KMS-11 (cell line): ENCODE results near the gene CTIF.

ENCODE experiments used
- H2AFZ ChIP-seq: fragments of 200-600 bp; sonication (generic); 2 replicates; pipeline ENCODE4 v1.6.1; 2016; ENCODE audit warnings: antibody characterized with exemption, mixed run types, low read depth
- H3K27ac ChIP-seq: fragments of 200-600 bp; sonication (generic); 2 replicates; pipeline ENCODE4 v1.6.1; 2016; ENCODE audit warnings: mild to moderate bottlenecking, mixed run types
- H3K27me3 ChIP-seq: fragments of 200-600 bp; sonication (generic); 2 replicates; pipeline ENCODE4 v1.6.1; 2017; ENCODE audit warnings: mild to moderate bottlenecking, low read depth, mixed run types, moderate library complexity; ENCODE audit not compliant: insufficient read depth
- H3K36me3 ChIP-seq: fragments of 200-600 bp; sonication (generic); 2 replicates; pipeline ENCODE4 v1.6.1; 2017; ENCODE audit warnings: mild to moderate bottlenecking, mixed run types; ENCODE audit not compliant: insufficient read depth
- H3K4me1 ChIP-seq: fragments of 200-600 bp; sonication (generic); 2 replicates; pipeline ENCODE4 v1.6.1; 2016; ENCODE audit warnings: mild to moderate bottlenecking, low read depth, mixed run types; ENCODE audit not compliant: poor library complexity, severe bottlenecking
- H3K4me2 ChIP-seq: fragments of 200-600 bp; sonication (generic); 2 replicates; pipeline ENCODE4 v1.7.0; 2016; ENCODE audit warnings: mild to moderate bottlenecking, mixed run types
- H3K4me3 ChIP-seq: fragments of 200-600 bp; sonication (generic); IDR thresholded peaks from 2 replicates; pipeline ENCODE4 v1.6.1; 2017; ENCODE audit warnings: low read depth, low read length, mixed read lengths; ENCODE audit not compliant: insufficient read depth
- H3K79me2 ChIP-seq: fragments of 200-600 bp; sonication (generic); 2 replicates; pipeline ENCODE4 v1.6.1; 2016; ENCODE audit warnings: low read depth, mixed run types; ENCODE audit not compliant: insufficient read depth
- H3K9ac ChIP-seq: fragments of 200-600 bp; sonication (generic); 2 replicates; pipeline ENCODE4 v1.6.1; 2016; ENCODE audit warnings: mild to moderate bottlenecking, mixed run types
- H4K20me1 ChIP-seq: fragments of 200-600 bp; sonication (generic); 2 replicates; pipeline ENCODE4 v1.6.1; 2016; ENCODE audit warnings: mild to moderate bottlenecking, mixed run types; ENCODE audit not compliant: insufficient read depth
- CTCF ChIP-seq: fragments of 200-600 bp; sonication (generic); conservative IDR thresholded peaks from 2 replicates; pipeline ENCODE4 v1.6.1; 2017; ENCODE audit warnings: low read depth, mild to moderate bottlenecking, antibody characterized with exemption, low read length, moderate library complexity, mixed read lengths

The CTIF gene

GRCh38 chr18:48577478-48578190 is 38.8 kb downstream of the CTIF start:
- Histone ChIP-seq H3K27me3 (no peaks in the 10 kb centered on the region), H3K36me3 (no peaks in the 10 kb centered on the region), H3K9ac (no peak overlapping the region), H3K4me3 (no peak overlapping the region), H2AFZ (no peak overlapping the region), H3K27ac (no peak overlapping the region), H3K79me2 (peaks cover 10% of the 10 kb centered on the region; the same call in 1 of the 2 replicates), H3K4me2 (no peak overlapping the region), H4K20me1 (no peaks in the 10 kb centered on the region), H3K4me1 (no peaks in the 10 kb centered on the region)
- TF ChIP-seq CTCF: no peak

GRCh38 chr18:48578289-48578688 is 39.5 kb downstream of the CTIF start:
- Histone ChIP-seq H3K4me3 (no peak overlapping the region), H4K20me1 (0 out of 2 replicates have a peak, but pooled peaks cover 1% of the 10 kb centered on the region), H3K4me2 (no peak overlapping the region), H2AFZ (no peak overlapping the region), H3K27me3 (no peaks in the 10 kb centered on the region), H3K9ac (no peak overlapping the region), H3K79me2 (peaks cover 10% of the 10 kb centered on the region; the same call in 1 of the 2 replicates), H3K4me1 (no peaks in the 10 kb centered on the region), H3K36me3 (no peaks in the 10 kb centered on the region), H3K27ac (no peak overlapping the region)
- TF ChIP-seq CTCF: no peak

- no peaks in the 10 kb centered on the region for H3K27me3 ChIP-seq
- H3K4me3 ChIP-seq: no peak overlapping the region
- H3K27ac ChIP-seq: no peak overlapping the region
- H3K36me3 ChIP-seq: no peaks in the 10 kb centered on the region
- no peak overlapping the region for H3K4me2 ChIP-seq
- H4K20me1 ChIP-seq: 0 out of 2 replicates have a peak, but pooled peaks cover 5% of the 10 kb centered on the region
- TF ChIP-seq CTCF: no peak
- H2AFZ ChIP-seq: no peak overlapping the region
- H3K79me2 ChIP-seq: peaks cover 10% of the 10 kb centered on the region; the same call in 1 of the 2 replicates
- H3K4me1 ChIP-seq: no peaks in the 10 kb centered on the region
- no peak overlapping the region for H3K9ac ChIP-seq
Observed at GRCh38 chr18:48580066-48580465, 41.2 kb downstream of the CTIF start.

GRCh38 chr18:48580782-48581181 is 42.0 kb downstream of the CTIF start:
- H3K79me2 ChIP-seq: peaks cover 10% of the 10 kb centered on the region; the same call in 1 of the 2 replicates
- 0 out of 2 replicates have a peak, but pooled peaks cover 5% of the 10 kb centered on the region for H4K20me1 ChIP-seq
- no peak overlapping the region for H2AFZ ChIP-seq
- H3K36me3 ChIP-seq: no peaks in the 10 kb centered on the region
- no peaks in the 10 kb centered on the region for H3K4me1 ChIP-seq
- H3K4me2 ChIP-seq: no peak overlapping the region
- no peak for TF ChIP-seq CTCF
- H3K27me3 ChIP-seq: no peaks in the 10 kb centered on the region
- H3K4me3 ChIP-seq: no peak overlapping the region
- no peak overlapping the region for H3K9ac ChIP-seq
- no peak overlapping the region for H3K27ac ChIP-seq
